Measurements from ENCODE around the gene ATP7A. TPM values are rescaled to one million over a fixed set of nuclear protein-coding genes. Genes with fewer than 3 reads are reported as not detected.
"Not testable (repeated sequence)": the region's sequence is repeated elsewhere in the genome, so short reads cannot be mapped to it uniquely, and the experiment has no call there.

ATP7A gene
- 3.9 TPM for polyA plus RNA-seq (2013, experiment 1 of 4)
- polyA plus RNA-seq (2013, experiment 2 of 4), result 4.0 TPM
- 3.4 TPM for polyA plus RNA-seq (2013, experiment 3 of 4)
- 3.3 TPM for polyA plus RNA-seq (2013, experiment 4 of 4)

GRCh38 chrX:77910108-77910840 is at the start of gene ATP7A:
Gene ATP7A, plus strand, starts transcription at chrX:77910693. Its CDS starts 60,949 bp downstream, at chrX:77971642.
- H3K9me3 ChIP-seq (ENCODE audit: control insufficient read depth, low read length), result no peaks in the 10 kb centered on the region
- no peaks in the 10 kb centered on the region for H3K4me1 ChIP-seq (ENCODE audit: control insufficient read depth, insufficient read depth, low read length)
- no peaks in the 10 kb centered on the region for H3K36me3 ChIP-seq (ENCODE audit: control insufficient read depth, insufficient read depth, low read length)
- H3K27me3 ChIP-seq (ENCODE audit: control insufficient read depth, insufficient read depth, low read length, poor library complexity, severe bottlenecking), result no peaks in the 10 kb centered on the region
- peak within 1 kb of the TSS; percentile 55 for H3K4me3 ChIP-seq (ENCODE audit: insufficient read depth, low read depth, low read length)
- WGBS, 2 experiments, result 9% methylated on average over 35 to 36 of the region's 36 CpGs
- H3K27ac ChIP-seq (ENCODE audit: insufficient read depth, low read depth, low read length, poor library complexity, severe bottlenecking), result peak within 1 kb of the TSS; percentile 16

- Histone ChIP-seq H3K4me1 (ENCODE audit: control insufficient read depth, insufficient read depth, low read length) (no peaks in the 10 kb centered on the region), H3K36me3 (ENCODE audit: control insufficient read depth, insufficient read depth, low read length) (peaks cover 4% of the 10 kb centered on the region), H3K9me3 (ENCODE audit: control insufficient read depth, low read length) (no peaks in the 10 kb centered on the region), H3K4me3 (ENCODE audit: insufficient read depth, low read depth, low read length) (no peak overlapping the region), H3K27me3 (ENCODE audit: control insufficient read depth, insufficient read depth, low read length, poor library complexity, severe bottlenecking) (no peaks in the 10 kb centered on the region), H3K27ac (ENCODE audit: insufficient read depth, low read depth, low read length, poor library complexity, severe bottlenecking) (no peak overlapping the region)
- 96 to 97% methylated on average over 8 of the region's 8 CpGs for WGBS, 2 experiments
Observed at GRCh38 chrX:77875372-77875771, 35.1 kb upstream of the ATP7A start.

GRCh38 chrX:77881418-77881817 is 29.1 kb upstream of the ATP7A start:
- H3K4me3 ChIP-seq (ENCODE audit: insufficient read depth, low read depth, low read length); H3K9me3 ChIP-seq (ENCODE audit: control insufficient read depth, low read length); H3K4me1 ChIP-seq (ENCODE audit: control insufficient read depth, insufficient read depth, low read length); H3K27ac ChIP-seq (ENCODE audit: insufficient read depth, low read depth, low read length, poor library complexity, severe bottlenecking); H3K36me3 ChIP-seq (ENCODE audit: control insufficient read depth, insufficient read depth, low read length); H3K27me3 ChIP-seq (ENCODE audit: control insufficient read depth, insufficient read depth, low read length, poor library complexity, severe bottlenecking): not testable (repeated sequence)
- 100% methylated on average over 1 of the region's 4 CpGs; no CpG with 5 or more reads in 1 of the 2 experiments for WGBS, 2 experiments

GRCh38 chrX:77892887-77893286 is 17.6 kb upstream of the ATP7A start:
- Histone ChIP-seq H3K9me3 (ENCODE audit: control insufficient read depth, low read length) (no peaks in the 10 kb centered on the region), H3K27ac (ENCODE audit: insufficient read depth, low read depth, low read length, poor library complexity, severe bottlenecking) (no peak overlapping the region), H3K4me3 (ENCODE audit: insufficient read depth, low read depth, low read length) (no peak overlapping the region), H3K27me3 (ENCODE audit: control insufficient read depth, insufficient read depth, low read length, poor library complexity, severe bottlenecking) (no peaks in the 10 kb centered on the region), H3K36me3 (ENCODE audit: control insufficient read depth, insufficient read depth, low read length) (no peaks in the 10 kb centered on the region), H3K4me1 (ENCODE audit: control insufficient read depth, insufficient read depth, low read length) (no peaks in the 10 kb centered on the region)
- WGBS, 2 experiments, result 90 to 93% methylated on average over 2 of the region's 2 CpGs

GRCh38 chrX:77893713-77894112 is 16.8 kb upstream of the ATP7A start:
- WGBS, 2 experiments, result 86 to 88% methylated on average over 10 of the region's 10 CpGs
- Histone ChIP-seq H3K27me3 (ENCODE audit: control insufficient read depth, insufficient read depth, low read length, poor library complexity, severe bottlenecking) (no peaks in the 10 kb centered on the region), H3K36me3 (ENCODE audit: control insufficient read depth, insufficient read depth, low read length) (no peaks in the 10 kb centered on the region), H3K9me3 (ENCODE audit: control insufficient read depth, low read length) (no peaks in the 10 kb centered on the region), H3K4me3 (ENCODE audit: insufficient read depth, low read depth, low read length) (no peak overlapping the region), H3K27ac (ENCODE audit: insufficient read depth, low read depth, low read length, poor library complexity, severe bottlenecking) (no peak overlapping the region), H3K4me1 (ENCODE audit: control insufficient read depth, insufficient read depth, low read length) (no peaks in the 10 kb centered on the region)

- Histone ChIP-seq H3K9me3 (ENCODE audit: control insufficient read depth, low read length) (no peaks in the 10 kb centered on the region), H3K27me3 (ENCODE audit: control insufficient read depth, insufficient read depth, low read length, poor library complexity, severe bottlenecking) (no peaks in the 10 kb centered on the region), H3K36me3 (ENCODE audit: control insufficient read depth, insufficient read depth, low read length) (no peaks in the 10 kb centered on the region), H3K27ac (ENCODE audit: insufficient read depth, low read depth, low read length, poor library complexity, severe bottlenecking) (peak within 1 kb of the TSS; percentile 91), H3K4me1 (ENCODE audit: control insufficient read depth, insufficient read depth, low read length) (no peaks in the 10 kb centered on the region), H3K4me3 (ENCODE audit: insufficient read depth, low read depth, low read length) (peak within 1 kb of the TSS; percentile 66)
- WGBS, 2 experiments, result 0 to 1% methylated on average over 45 to 49 of the region's 49 CpGs
Observed at GRCh38 chrX:77894921-77895886, 15.3 kb upstream of the ATP7A start, which contains the start of gene MAGT1. Gene MAGT1, minus strand, starts transcription at chrX:77895435. Its CDS starts 25 bp downstream, at chrX:77895410.

- Histone ChIP-seq H3K36me3 (ENCODE audit: control insufficient read depth, insufficient read depth, low read length) (no peaks in the 10 kb centered on the region), H3K27me3 (ENCODE audit: control insufficient read depth, insufficient read depth, low read length, poor library complexity, severe bottlenecking) (no peaks in the 10 kb centered on the region), H3K4me1 (ENCODE audit: control insufficient read depth, insufficient read depth, low read length) (no peaks in the 10 kb centered on the region), H3K27ac (ENCODE audit: insufficient read depth, low read depth, low read length, poor library complexity, severe bottlenecking) (peak within 1 kb of the TSS; percentile 81), H3K9me3 (ENCODE audit: control insufficient read depth, low read length) (no peaks in the 10 kb centered on the region), H3K4me3 (ENCODE audit: insufficient read depth, low read depth, low read length) (peak within 1 kb of the TSS; percentile 75)
- 1% methylated on average over 25 to 28 of the region's 28 CpGs for WGBS, 2 experiments
Observed at GRCh38 chrX:77899081-77899828, 11.2 kb upstream of the ATP7A start, which contains the start of gene COX7B. Gene COX7B, plus strand, starts transcription at chrX:77899468. Its CDS starts 86 bp downstream, at chrX:77899554.

- H3K36me3 ChIP-seq (ENCODE audit: control insufficient read depth, insufficient read depth, low read length), result no peaks in the 10 kb centered on the region
- H3K27me3 ChIP-seq (ENCODE audit: control insufficient read depth, insufficient read depth, low read length, poor library complexity, severe bottlenecking), result no peaks in the 10 kb centered on the region
- H3K4me3 ChIP-seq (ENCODE audit: insufficient read depth, low read depth, low read length), result peak overlapping the region; percentile 75
- no peaks in the 10 kb centered on the region for H3K4me1 ChIP-seq (ENCODE audit: control insufficient read depth, insufficient read depth, low read length)
- H3K9me3 ChIP-seq (ENCODE audit: control insufficient read depth, low read length), result no peaks in the 10 kb centered on the region
- no peak overlapping the region for H3K27ac ChIP-seq (ENCODE audit: insufficient read depth, low read depth, low read length, poor library complexity, severe bottlenecking)
- 43% methylated on average over 1 of the region's 1 CpG; no CpG with 5 or more reads in 1 of the 2 experiments for WGBS, 2 experiments
Observed at GRCh38 chrX:77900688-77901087, 9.8 kb upstream of the ATP7A start.

- WGBS, 2 experiments, result 88 to 95% methylated on average over 4 to 5 of the region's 5 CpGs
- Histone ChIP-seq H3K27me3 (ENCODE audit: control insufficient read depth, insufficient read depth, low read length, poor library complexity, severe bottlenecking) (no peaks in the 10 kb centered on the region), H3K4me3 (ENCODE audit: insufficient read depth, low read depth, low read length) (no peak overlapping the region), H3K27ac (ENCODE audit: insufficient read depth, low read depth, low read length, poor library complexity, severe bottlenecking) (no peak overlapping the region), H3K4me1 (ENCODE audit: control insufficient read depth, insufficient read depth, low read length) (no peaks in the 10 kb centered on the region), H3K36me3 (ENCODE audit: control insufficient read depth, insufficient read depth, low read length) (no peaks in the 10 kb centered on the region), H3K9me3 (ENCODE audit: control insufficient read depth, low read length) (no peaks in the 10 kb centered on the region)
Observed at GRCh38 chrX:77901506-77901905, 9.0 kb upstream of the ATP7A start.
